Thymus (tissue), 11 donors: ENCODE results near the gene KCTD14. TPM values are rescaled to one million over a fixed set of nuclear protein-coding genes. Genes with fewer than 3 reads are reported as not detected.

Source experiments
- DNase-seq, 9 donors: peaks; one replicate each; pipeline ENCODE4 v3.0.0-alpha.2; 2013; ENCODE audit warnings: low spot score in 9 of 9, low read depth in 6 of 9, missing footprints in 1 of 9
- H3K27ac ChIP-seq, 2 donors: one replicate each; pipeline ENCODE4 v1.5.1; 2013; ENCODE audit warnings: control low read depth in 1 of 2, low read depth in 1 of 2, low read length in 1 of 2, mild to moderate bottlenecking in 1 of 2, moderate library complexity in 1 of 2
- H3K27me3 ChIP-seq, 2 donors: one replicate each; pipeline ENCODE4 v1.5.1; 2013; ENCODE audit warnings: low read length in 1 of 2; ENCODE audit not compliant: control insufficient read depth in 2 of 2, insufficient read depth in 1 of 2
- H3K36me3 ChIP-seq, 2 donors: one replicate each; pipeline ENCODE4 v1.5.1; 2013; ENCODE audit warnings: low read length in 1 of 2, mild to moderate bottlenecking in 1 of 2, moderate library complexity in 1 of 2; ENCODE audit not compliant: control insufficient read depth in 2 of 2, insufficient read depth in 2 of 2
- H3K4me1 ChIP-seq, 2 donors: one replicate each; pipeline ENCODE4 v1.5.1; 2013; ENCODE audit warnings: low read length in 2 of 2; ENCODE audit not compliant: control insufficient read depth in 2 of 2, insufficient read depth in 2 of 2
- H3K4me3 ChIP-seq, 2 donors: one replicate each; pipeline ENCODE4 v1.5.1; 2013; ENCODE audit warnings: low read length in 2 of 2, control low read depth in 1 of 2, mild to moderate bottlenecking in 1 of 2
- H3K9me3 ChIP-seq, 2 donors: one replicate each; pipeline ENCODE4 v1.5.1; 2013; ENCODE audit warnings: low read length in 1 of 2, mild to moderate bottlenecking in 1 of 2; ENCODE audit not compliant: control insufficient read depth in 2 of 2, insufficient read depth in 1 of 2
- WGBS: extraction: QIAGEN DNeasy Blood & Tissue Kit; methylation state at CpG from one replicate; pipeline ENCODE4 v1.1.7; 2013; 5-methylcytosine and 5-hydroxymethylcytosine counted together
- polyA plus RNA-seq: library from polyadenylated mRNA; stranded (reverse); fragments of 200-250 nt; gene quantifications from one replicate; pipeline ENCODE4 v1.2.3, GENCODE V29; 2013
- total RNA-seq: library from RNA; stranded (reverse); fragments of 120-200 nt; gene quantifications from one replicate; pipeline ENCODE4 v1.2.4, GENCODE V29; 2013
- donor health status: healthy.

Gene KCTD14
- total and polyA plus RNA-seq, 2 donors, result 1.2 to 2.0 TPM

- Histone ChIP-seq H3K27ac (no peak overlapping the region), H3K4me1 (no peaks in the 10 kb centered on the region), H3K36me3 (peaks cover 5 to 7% of the 10 kb centered on the region in 2 donors), H3K27me3 (no peaks in the 10 kb centered on the region), H3K4me3 (no peak overlapping the region), H3K9me3 (no peaks in the 10 kb centered on the region)
- WGBS, result 95% methylated on average over 2 of the region's 2 CpGs
- DNase-seq, result no peak
These were observed 56.7 kb downstream of the KCTD14 start for GRCh38 chr11:77966338-77966737.

Other genes starting within 250 kb of the KCTD14 start
- gene RSF1, start 202.6 kb downstream of the KCTD14 start, total RNA-seq, result 51.8 TPM
- 12.2 TPM for gene RSF1, start 202.6 kb downstream of the KCTD14 start, polyA plus RNA-seq
- gene AAMDC, start 202.1 kb downstream of the KCTD14 start, total RNA-seq, result 22.2 TPM
- 38.1 TPM for gene AAMDC, start 202.1 kb downstream of the KCTD14 start, polyA plus RNA-seq
- gene INTS4, start 28.6 kb downstream of the KCTD14 start, total RNA-seq, result 31.2 TPM
- 38.3 TPM for gene INTS4, start 28.6 kb downstream of the KCTD14 start, polyA plus RNA-seq
- not detected for gene THRSP, start 40.6 kb upstream of the KCTD14 start, total RNA-seq
- gene THRSP, start 40.6 kb upstream of the KCTD14 start, polyA plus RNA-seq, result 0.14 TPM
- gene NDUFC2, start 56.6 kb upstream of the KCTD14 start, total RNA-seq, result 167 TPM
- 133 TPM for gene NDUFC2, start 56.6 kb upstream of the KCTD14 start, polyA plus RNA-seq
- gene ALG8, start 116.3 kb upstream of the KCTD14 start, total RNA-seq, result 33.3 TPM
- gene ALG8, start 116.3 kb upstream of the KCTD14 start, polyA plus RNA-seq, result 45.1 TPM
- 3.7 TPM for gene KCTD21, start 165.3 kb upstream of the KCTD14 start, total RNA-seq
- gene KCTD21, start 165.3 kb upstream of the KCTD14 start, polyA plus RNA-seq, result 5.6 TPM
- 3.4 TPM for gene USP35, start 165.6 kb upstream of the KCTD14 start, total RNA-seq
- 13.1 TPM for gene USP35, start 165.6 kb upstream of the KCTD14 start, polyA plus RNA-seq